GM21529 (cell line): Measurements from ENCODE around the gene RAB33B.
"Not testable (repeated sequence)": the region's sequence is repeated elsewhere in the genome, so short reads cannot be mapped to it uniquely, and the experiment has no call there.

Experiments
- ATAC-seq: cut with Tn5 transposase; IDR thresholded peaks from one replicate; pipeline ENCODE4 v1.9.1; 2021; ENCODE audit not compliant: unreplicated experiment

RAB33B gene

GRCh38 chr4:139461022-139461628 is 7.2 kb downstream of the RAB33B start:
- no peak for ATAC-seq

GRCh38 chr4:139464512-139464911 is 10.6 kb downstream of the RAB33B start:
- not testable (repeated sequence) for ATAC-seq

DNA sequence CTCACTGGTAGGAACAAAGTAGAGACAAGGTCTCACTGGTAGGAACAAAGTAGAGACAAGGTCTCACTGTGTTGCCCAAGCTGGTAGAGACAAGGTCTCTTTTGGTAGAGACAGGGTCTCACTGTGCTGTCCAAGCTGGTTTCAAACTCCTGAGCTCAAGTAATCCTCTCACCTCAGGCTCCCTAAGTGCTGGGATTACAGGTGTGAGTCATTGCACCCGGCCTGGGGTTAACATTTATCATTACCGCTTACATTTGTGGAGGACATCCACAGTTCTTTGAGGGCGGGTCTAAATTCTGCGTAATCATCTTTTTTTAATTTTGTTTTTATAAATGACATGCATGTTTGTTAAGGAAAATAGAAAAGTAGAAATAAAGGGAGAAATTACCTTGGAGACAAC is 12.0 kb downstream of the RAB33B start:
- ATAC-seq: no peak

DNA sequence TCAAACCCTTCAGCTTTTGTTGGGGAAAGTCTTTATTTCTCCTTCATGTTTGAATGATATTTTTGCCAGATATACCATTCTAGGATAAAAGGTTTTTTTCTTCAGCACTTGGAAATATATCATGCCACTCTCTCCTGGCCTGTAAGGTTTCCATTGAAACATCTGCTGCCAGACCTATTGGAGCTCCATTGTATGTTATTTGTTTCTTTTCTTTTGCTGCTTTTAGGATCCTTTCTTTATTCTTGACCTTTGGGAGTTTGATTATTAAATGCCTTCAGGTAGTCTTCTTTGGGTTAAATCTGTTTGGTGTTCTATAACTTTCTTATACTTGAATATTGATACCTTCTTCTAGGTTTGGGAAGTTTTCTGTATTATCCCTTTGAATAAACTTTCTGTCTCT is 14.8 kb downstream of the RAB33B start:
- not testable (repeated sequence) for ATAC-seq

DNA sequence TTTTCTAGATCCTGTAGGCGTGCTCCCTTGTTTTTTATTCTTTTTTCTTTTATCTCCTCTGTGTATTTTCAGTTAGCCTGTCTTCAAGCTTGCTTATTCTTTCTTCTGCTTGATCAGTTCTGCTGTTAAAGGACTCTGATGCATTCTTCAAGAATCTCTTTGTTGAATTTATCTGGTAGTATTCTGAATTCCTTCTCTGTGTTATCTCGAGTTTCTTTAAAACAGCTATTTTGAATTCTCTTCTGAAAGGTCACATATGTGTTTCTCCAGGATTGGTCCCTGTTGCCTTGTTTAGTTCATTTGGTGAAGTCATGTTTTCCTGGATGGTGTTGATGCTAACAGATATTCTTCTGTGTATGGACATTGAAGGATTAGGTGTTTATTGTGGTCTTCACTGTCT is 15.3 kb downstream of the RAB33B start:
- no peak for ATAC-seq

DNA sequence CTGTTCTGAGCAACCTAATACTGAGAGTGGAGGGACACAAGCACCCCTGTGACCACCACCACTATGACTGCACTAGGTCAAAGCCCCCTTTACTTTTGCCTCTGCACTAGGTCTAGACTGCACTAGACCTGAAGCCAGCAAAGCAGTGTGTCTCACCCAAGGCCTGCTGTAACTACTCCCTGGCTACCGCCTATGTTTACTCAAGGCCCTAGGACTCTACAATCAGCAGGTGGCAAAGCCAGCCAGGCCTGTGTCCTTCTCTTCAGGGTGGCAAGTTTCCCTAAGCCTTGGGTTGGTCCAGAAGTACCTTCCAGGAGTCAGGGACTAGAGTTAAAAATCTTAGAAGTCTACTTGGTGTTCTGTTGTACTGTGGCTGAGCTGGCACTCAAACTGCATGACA is 15.9 kb downstream of the RAB33B start:
- no peak for ATAC-seq

DNA sequence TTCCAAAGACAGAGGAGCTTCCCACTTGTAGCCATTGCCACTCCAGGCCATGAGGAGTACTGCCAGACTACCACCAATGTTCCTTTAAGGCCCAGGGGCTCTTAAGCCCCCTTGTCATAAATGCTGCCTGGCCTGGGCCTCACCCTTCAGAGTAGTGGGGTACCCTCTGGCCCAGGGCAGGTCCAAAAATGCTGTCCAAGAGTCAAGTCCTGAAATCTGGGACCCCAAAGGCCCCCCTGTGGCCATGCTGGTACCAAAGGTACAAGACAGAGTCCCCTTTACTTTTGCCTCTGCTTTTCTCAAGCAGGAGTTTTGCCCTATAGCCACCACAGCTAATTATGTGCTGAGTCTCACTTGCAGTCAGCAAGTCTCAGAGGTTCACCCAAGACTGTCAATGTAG is 16.4 kb downstream of the RAB33B start:
- ATAC-seq: no peak

DNA sequence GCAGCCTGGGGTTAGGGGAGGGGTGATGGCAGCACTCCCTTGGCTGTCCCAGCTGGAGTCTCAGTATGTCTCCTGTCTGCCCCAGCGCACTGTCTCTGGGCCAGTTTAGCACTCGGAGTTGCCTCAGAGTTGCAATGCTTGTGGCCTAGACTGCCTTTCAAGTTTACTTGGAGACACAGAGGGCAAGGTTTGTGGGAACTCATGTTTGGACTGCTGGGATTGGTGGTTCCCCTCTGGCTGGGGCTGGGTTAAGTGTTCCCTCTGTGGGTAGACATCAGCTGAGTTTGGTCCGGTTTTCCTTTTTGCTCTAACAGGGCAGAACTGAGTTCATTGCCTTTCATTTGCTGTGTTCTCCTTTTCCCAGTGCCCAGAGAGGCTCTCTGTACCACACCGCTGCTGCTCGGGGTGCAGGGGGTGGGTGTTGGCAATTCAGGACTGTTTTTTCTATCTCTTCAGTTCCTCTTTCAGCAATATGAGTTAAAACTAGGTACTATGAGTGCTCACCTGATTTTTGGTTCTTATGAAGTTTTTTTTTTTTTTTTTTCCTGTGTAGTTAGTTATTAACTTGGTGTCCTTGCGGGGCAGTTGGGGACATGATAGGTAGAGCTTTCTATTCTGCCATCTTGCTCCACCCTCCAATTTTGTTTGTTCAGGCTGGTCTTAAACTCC is 17.2 kb downstream of the RAB33B start:
- peak; percentile 48 for ATAC-seq

DNA sequence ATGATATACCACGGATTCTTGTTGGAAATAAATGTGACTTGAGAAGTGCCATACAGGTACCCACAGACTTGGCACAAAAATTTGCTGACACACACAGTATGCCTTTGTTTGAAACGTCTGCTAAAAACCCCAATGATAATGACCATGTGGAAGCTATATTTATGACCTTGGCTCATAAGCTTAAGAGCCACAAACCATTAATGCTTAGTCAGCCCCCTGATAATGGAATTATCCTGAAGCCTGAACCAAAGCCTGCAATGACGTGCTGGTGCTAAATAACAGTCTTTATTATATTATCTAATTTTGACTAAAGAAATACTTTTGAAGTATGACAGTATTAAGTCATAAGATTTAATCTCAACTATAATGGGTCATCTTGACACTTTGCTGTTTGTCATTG is 18.9 kb downstream of the RAB33B start:
- no peak for ATAC-seq

- ATAC-seq: no peak
Observed at GRCh38 chr4:139476363-139476762, 22.4 kb downstream of the RAB33B start.

- no peak for ATAC-seq
Observed at GRCh38 chr4:139481465-139481864, 27.5 kb downstream of the RAB33B start.

- ATAC-seq: no peak
Observed at GRCh38 chr4:139483000-139483399, 29.1 kb downstream of the RAB33B start.

- no peak for ATAC-seq
Observed at GRCh38 chr4:139484783-139485311, 30.9 kb downstream of the RAB33B start.

GRCh38 chr4:139488442-139488841 is 34.5 kb downstream of the RAB33B start:
- ATAC-seq: no peak

GRCh38 chr4:139489638-139490037 is 35.7 kb downstream of the RAB33B start:
- no peak for ATAC-seq

- ATAC-seq: no peak
Observed at GRCh38 chr4:139492429-139492828, 38.5 kb downstream of the RAB33B start.

DNA sequence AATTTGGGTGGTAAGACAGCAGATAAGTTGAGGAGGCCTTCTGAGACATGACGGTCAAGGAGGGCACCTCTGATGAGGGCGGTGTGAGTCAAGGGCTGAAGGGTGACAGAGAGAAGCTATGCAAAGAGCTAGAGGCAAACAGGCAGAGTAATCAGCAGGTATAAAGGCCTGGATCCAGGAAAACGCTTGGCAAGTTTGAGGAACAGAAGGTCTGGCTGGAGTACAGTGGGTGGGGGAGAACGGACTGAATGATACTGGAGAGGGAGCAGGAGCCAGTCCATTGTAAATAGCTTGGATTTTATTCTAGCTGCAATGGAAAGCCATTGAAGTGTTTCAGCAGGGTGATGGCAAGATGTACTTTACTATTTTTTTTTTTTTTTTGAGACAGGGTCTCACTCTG is 39.3 kb downstream of the RAB33B start:
- no peak for ATAC-seq

DNA sequence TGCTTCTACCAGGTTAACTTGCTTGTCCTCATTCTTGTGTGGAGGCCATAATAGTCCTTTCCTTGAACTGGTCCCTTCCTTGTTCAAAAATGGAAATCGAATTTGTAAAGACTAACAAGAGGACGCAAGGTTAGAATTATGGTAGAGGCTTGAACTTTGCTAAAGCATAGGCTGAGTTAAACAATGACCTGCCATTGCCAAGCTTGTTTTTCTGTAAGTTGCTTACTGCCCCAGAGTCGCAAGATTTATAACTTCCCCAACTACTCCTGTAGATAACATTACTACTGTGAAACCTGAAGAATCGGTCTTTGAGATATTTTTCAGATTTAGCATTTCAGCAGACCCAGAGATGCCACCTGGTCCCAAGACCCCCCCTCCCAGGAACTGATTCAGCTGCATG is 45.3 kb downstream of the RAB33B start:
- no peak for ATAC-seq

- ATAC-seq: no peak
Observed at GRCh38 chr4:139501117-139501516, 47.2 kb downstream of the RAB33B start.

DNA sequence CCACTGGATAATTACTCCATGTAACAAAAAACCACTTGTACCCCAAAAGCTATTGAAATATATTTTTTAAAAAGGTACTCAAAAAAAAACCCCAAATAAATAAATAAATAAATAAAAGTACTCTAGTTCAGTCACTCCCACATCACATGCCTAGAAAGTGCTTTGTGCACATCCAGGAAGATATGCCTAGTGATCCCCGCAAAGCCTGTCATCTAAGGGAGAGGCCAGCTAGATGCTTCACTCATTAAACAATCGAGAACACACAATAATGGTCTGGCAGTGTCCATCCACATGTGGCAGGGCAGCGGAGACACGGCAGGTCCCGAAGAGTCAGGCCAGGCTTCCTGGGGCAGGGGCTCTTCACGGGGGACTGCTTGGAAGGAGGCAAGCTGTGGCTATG is 47.6 kb downstream of the RAB33B start:
- no peak for ATAC-seq

GRCh38 chr4:139501927-139502899 is 48.3 kb downstream of the RAB33B start:
- ATAC-seq: no peak
